PC-9 (cell line): ENCODE measurements around the gene MCTP2. TPM values are rescaled to one million over a fixed set of nuclear protein-coding genes. Genes with fewer than 3 reads are reported as not detected.

Source experiments
- BruUV-seq: library from RNA; stranded (reverse); fragments of 400-500 nt; replicated peaks from 2 replicates; lab custom pipeline; 2021; lab: Mats Ljungman, UMichigan
- CTCF ChIA-PET: fragments of 300-600 bp; sonication (Branson Sonifier 250); formaldehyde crosslinking; loops from one replicate; lab custom pipeline; 2022; ENCODE audit warnings: antibody characterized with exemption; lab: Charles Lee
- POLR2A ChIA-PET: fragments of 300-600 bp; sonication (Branson Sonifier 250); formaldehyde crosslinking; loops from one replicate; lab custom pipeline; 2022; ENCODE audit warnings: antibody characterized with exemption; ENCODE audit not compliant: unreplicated experiment; lab: Charles Lee
- DNase-seq, 2 experiments: peaks; one replicate each; pipeline versions ENCODE4 v3.0.0 to v3.0.0-alpha.2; 2015 to 2022; ENCODE audit warnings: mixed read lengths in 1 of 2
- H2AFZ ChIP-seq: fragments of 200-600 bp; sonication (generic); 2 replicates; pipeline ENCODE4 v1.8.1; 2017; ENCODE audit warnings: antibody characterized with exemption
- H3F3A ChIP-seq: fragments of 200-600 bp; sonication (generic); 2 replicates; pipeline ENCODE4 v1.8.1; 2017; ENCODE audit warnings: antibody characterized with exemption, mild to moderate bottlenecking, low read depth; ENCODE audit not compliant: insufficient read depth
- H3K27ac ChIP-seq: fragments of 200-600 bp; sonication (generic); 2 replicates; pipeline ENCODE4 v1.6.1; 2016; ENCODE audit warnings: mixed run types
- H3K27me3 ChIP-seq: fragments of 200-600 bp; sonication (generic); 2 replicates; pipeline ENCODE4 v1.6.1; 2016; ENCODE audit warnings: low read depth, mixed run types; ENCODE audit not compliant: insufficient read depth
- H3K36me3 ChIP-seq: fragments of 200-600 bp; sonication (generic); 2 replicates; pipeline ENCODE4 v1.6.1; 2016; ENCODE audit warnings: low read depth, mixed run types
- H3K4me1 ChIP-seq: fragments of 200-600 bp; sonication (generic); replicated peaks from 2 replicates; pipeline ENCODE4 v1.6.1; 2016; ENCODE audit warnings: mixed run types; ENCODE audit not compliant: insufficient read depth
- H3K4me2 ChIP-seq: fragments of 200-600 bp; sonication (generic); 2 replicates; pipeline ENCODE4 v1.6.1; 2017; ENCODE audit warnings: mixed run types
- H3K4me3 ChIP-seq: fragments of 200-600 bp; sonication (generic); 2 replicates; pipeline ENCODE4 v1.6.1; 2016; ENCODE audit warnings: mixed run types
- H3K79me2 ChIP-seq: fragments of 200-600 bp; sonication (generic); 2 replicates; pipeline ENCODE4 v1.6.1; 2017; ENCODE audit warnings: low read depth, mixed run types
- H3K9me2 ChIP-seq: fragments of 200-600 bp; sonication (generic); 2 replicates; pipeline ENCODE4 v1.8.1; 2017; ENCODE audit warnings: mild to moderate bottlenecking; ENCODE audit not compliant: insufficient read depth
- H3K9me3 ChIP-seq: fragments of 200-600 bp; sonication (generic); 2 replicates; pipeline ENCODE4 v1.8.1; 2016; ENCODE audit warnings: low read depth; ENCODE audit not compliant: insufficient read depth
- H4K20me1 ChIP-seq: fragments of 200-600 bp; sonication (generic); 2 replicates; pipeline ENCODE4 v1.8.1; 2017; ENCODE audit not compliant: insufficient read depth
- EZH2 ChIP-seq: fragments of 200-600 bp; sonication (generic); IDR thresholded peaks from 2 replicates; pipeline ENCODE4 v1.8.0; 2017; ENCODE audit warnings: antibody characterized with exemption, low read depth
- intact Hi-C: fragments of 100-400 bp; cut with micrococcal nuclease; formaldehyde crosslinking; loops from one replicate; pipeline ENCODE4 v1.10.0; 2022; ENCODE audit not compliant: unreplicated experiment
- total RNA-seq: library from RNA; stranded (reverse); gene quantifications from 2 replicates; pipeline ENCODE4 v1.2.3, GENCODE V29; 2021
- TF ChIP-seq, protein P1 (sequence below): fragments of 200-600 bp; sonication (generic); conservative IDR thresholded peaks from 2 replicates; pipeline ENCODE4 v1.6.1; 2017; ENCODE audit warnings: mixed run types, antibody characterized with exemption, mild to moderate bottlenecking, moderate library complexity

The MCTP2 gene
- total RNA-seq, 1 experiment from 2014 or later, result 5.7 TPM

DNA sequence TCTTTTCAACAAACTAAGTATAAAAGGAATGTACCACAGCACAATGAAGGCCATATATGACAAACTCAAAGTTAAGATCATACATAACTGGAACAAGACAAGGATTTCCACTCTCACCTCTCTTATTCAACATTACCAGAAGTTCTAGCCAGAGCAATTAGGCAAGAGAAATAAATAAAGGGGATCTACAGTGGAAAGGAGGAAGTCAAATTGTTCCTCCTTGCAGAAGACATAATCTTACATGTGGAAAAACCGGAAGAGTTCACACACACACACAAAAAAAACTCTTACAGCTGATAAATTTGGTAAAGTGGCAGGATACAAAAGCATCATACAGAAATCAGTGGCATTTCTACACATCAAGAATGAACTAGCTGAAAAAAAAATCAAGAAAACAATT lies 277.9 kb downstream of the MCTP2 start:
- no peak overlapping the region for H3K4me2 ChIP-seq
- no peak overlapping the region for H3K27ac ChIP-seq
- DNase-seq, result no peak
- intact Hi-C loops, result no loop called here
- H3K4me1 ChIP-seq, result no peaks in the 10 kb centered on the region
- H2AFZ ChIP-seq, result no peak overlapping the region
- no peaks in the 10 kb centered on the region for H3K27me3 ChIP-seq
- H3F3A ChIP-seq, result no peaks in the 10 kb centered on the region
- TF ChIP-seq EZH2, result no peak
- TF ChIP-seq, protein P1, sequence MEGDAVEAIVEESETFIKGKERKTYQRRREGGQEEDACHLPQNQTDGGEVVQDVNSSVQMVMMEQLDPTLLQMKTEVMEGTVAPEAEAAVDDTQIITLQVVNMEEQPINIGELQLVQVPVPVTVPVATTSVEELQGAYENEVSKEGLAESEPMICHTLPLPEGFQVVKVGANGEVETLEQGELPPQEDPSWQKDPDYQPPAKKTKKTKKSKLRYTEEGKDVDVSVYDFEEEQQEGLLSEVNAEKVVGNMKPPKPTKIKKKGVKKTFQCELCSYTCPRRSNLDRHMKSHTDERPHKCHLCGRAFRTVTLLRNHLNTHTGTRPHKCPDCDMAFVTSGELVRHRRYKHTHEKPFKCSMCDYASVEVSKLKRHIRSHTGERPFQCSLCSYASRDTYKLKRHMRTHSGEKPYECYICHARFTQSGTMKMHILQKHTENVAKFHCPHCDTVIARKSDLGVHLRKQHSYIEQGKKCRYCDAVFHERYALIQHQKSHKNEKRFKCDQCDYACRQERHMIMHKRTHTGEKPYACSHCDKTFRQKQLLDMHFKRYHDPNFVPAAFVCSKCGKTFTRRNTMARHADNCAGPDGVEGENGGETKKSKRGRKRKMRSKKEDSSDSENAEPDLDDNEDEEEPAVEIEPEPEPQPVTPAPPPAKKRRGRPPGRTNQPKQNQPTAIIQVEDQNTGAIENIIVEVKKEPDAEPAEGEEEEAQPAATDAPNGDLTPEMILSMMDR, result no peak
- no TSS peak for BruUV-seq
- no peaks in the 10 kb centered on the region for H3K9me3 ChIP-seq
- ChIA-PET POLR2A (no interaction called here), CTCF (no interaction called here)
- no peak overlapping the region for H3K4me3 ChIP-seq
- no peaks in the 10 kb centered on the region for H3K79me2 ChIP-seq
- no peaks in the 10 kb centered on the region for H3K36me3 ChIP-seq
- H3K9me2 ChIP-seq, result no peaks in the 10 kb centered on the region
- no peaks in the 10 kb centered on the region for H4K20me1 ChIP-seq

DNA sequence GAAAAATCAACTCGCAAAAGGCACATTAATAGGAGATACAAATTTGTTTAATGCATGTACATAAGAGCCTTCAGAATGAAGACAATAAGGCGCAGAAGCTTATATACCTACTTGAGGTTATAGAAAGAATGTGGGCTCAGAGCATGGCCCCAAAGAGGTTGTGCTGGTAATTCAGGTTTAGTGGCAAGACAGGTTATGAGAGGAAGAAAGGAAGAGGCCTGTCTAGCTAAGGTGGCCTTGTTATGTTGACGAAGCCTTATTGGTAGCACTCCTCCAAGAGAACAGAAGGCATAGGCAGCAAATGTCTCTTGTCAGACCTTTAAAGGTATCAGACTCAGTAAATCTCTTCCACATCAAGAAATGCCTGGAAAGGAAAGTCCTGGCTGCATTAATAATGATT lies 290.8 kb downstream of the MCTP2 start:
- TF ChIP-seq, protein P1, result no peak
- no peak for TF ChIP-seq EZH2
- Histone ChIP-seq H3K9me2 (no peaks in the 10 kb centered on the region), H3K9me3 (no peaks in the 10 kb centered on the region), H3K4me1 (no peaks in the 10 kb centered on the region), H3K4me3 (no peak overlapping the region), H3K4me2 (no peak overlapping the region), H2AFZ (no peak overlapping the region), H3F3A (no peaks in the 10 kb centered on the region), H3K27ac (no peak overlapping the region), H4K20me1 (no peaks in the 10 kb centered on the region), H3K27me3 (no peaks in the 10 kb centered on the region), H3K79me2 (no peaks in the 10 kb centered on the region), H3K36me3 (no peaks in the 10 kb centered on the region)
- ChIA-PET POLR2A (no interaction called here), CTCF (no interaction called here)
- intact Hi-C loops, result no loop called here
- no TSS peak for BruUV-seq
- DNase-seq, result no peak

DNA sequence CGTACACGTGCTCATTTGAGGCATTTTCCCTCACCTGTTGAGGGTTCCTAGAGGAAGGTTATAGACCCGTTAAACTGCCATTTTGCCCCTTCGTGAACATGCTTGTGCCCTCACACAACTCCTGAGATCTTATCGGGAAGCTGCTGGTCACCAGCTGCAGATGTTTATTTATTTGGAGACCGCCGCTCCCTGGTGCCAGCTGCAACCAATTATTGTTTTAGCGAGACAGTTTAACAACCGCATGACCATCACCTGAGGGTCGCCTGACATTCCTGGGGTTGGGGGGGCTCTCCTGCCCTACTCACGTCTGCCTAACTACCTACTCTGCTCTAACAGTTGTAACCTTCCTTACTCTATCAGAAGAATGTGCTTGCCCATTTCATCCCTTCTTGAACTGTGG lies 292.5 kb downstream of the MCTP2 start:
- no peak for DNase-seq
- Histone ChIP-seq H3F3A (no peaks in the 10 kb centered on the region), H3K27me3 (no peaks in the 10 kb centered on the region), H3K36me3 (no peaks in the 10 kb centered on the region), H4K20me1 (no peaks in the 10 kb centered on the region), H3K4me1 (no peaks in the 10 kb centered on the region), H3K79me2 (no peaks in the 10 kb centered on the region), H3K9me3 (no peaks in the 10 kb centered on the region), H3K4me2 (no peak overlapping the region), H2AFZ (no peak overlapping the region), H3K4me3 (no peak overlapping the region), H3K27ac (no peak overlapping the region), H3K9me2 (no peaks in the 10 kb centered on the region)
- ChIA-PET CTCF (no interaction called here), POLR2A (no interaction called here)
- TF ChIP-seq EZH2, result no peak
- TF ChIP-seq, protein P1, result no peak
- intact Hi-C loops, result no loop called here
- BruUV-seq, result no TSS peak
